AG09309 (cell line): Measurements from ENCODE around the gene TRPC1.
"Not testable (repeated sequence)": the region's sequence is repeated elsewhere in the genome, so short reads cannot be mapped to it uniquely, and the experiment has no call there.

Experiments used
- DNase-seq: peaks from one replicate; pipeline ENCODE4 v3.0.0-alpha.2; 2010; ENCODE audit warnings: low read depth
- H3K4me3 ChIP-seq: 2 replicates; pipeline ENCODE4 v1.5.1; 2011; ENCODE audit warnings: mild to moderate bottlenecking, low read depth, low read length, moderate library complexity; ENCODE audit not compliant: control insufficient read depth
- TF ChIP-seq, protein P1 (sequence below): IDR thresholded peaks from 2 replicates; pipeline ENCODE4 v1.5.1; 2011; ENCODE audit warnings: mild to moderate bottlenecking, low read depth, low read length, inconsistent platforms; ENCODE audit not compliant: insufficient read depth, control insufficient read depth; ENCODE audit errors: missing control alignments

Gene TRPC1

DNA sequence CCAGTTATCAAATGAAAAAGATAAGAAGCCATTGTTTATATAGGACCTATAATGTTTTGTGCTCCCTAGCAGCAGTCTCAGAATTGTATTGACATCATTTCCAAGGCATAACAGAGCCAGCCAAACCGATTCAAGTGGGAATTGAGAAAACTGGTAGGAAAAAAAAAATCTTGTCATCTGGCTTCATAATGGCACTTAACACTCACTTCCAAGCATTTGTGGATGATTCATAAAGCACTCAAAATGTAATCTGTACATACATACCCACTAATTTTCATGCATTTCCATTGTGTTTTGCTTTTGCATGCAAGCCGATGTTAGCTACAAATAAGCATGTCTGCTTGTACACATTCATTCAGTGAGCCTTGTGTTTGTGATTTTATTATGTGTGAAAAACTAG is 18.6 kb upstream of the TRPC1 start:
- TF ChIP-seq, protein P1, sequence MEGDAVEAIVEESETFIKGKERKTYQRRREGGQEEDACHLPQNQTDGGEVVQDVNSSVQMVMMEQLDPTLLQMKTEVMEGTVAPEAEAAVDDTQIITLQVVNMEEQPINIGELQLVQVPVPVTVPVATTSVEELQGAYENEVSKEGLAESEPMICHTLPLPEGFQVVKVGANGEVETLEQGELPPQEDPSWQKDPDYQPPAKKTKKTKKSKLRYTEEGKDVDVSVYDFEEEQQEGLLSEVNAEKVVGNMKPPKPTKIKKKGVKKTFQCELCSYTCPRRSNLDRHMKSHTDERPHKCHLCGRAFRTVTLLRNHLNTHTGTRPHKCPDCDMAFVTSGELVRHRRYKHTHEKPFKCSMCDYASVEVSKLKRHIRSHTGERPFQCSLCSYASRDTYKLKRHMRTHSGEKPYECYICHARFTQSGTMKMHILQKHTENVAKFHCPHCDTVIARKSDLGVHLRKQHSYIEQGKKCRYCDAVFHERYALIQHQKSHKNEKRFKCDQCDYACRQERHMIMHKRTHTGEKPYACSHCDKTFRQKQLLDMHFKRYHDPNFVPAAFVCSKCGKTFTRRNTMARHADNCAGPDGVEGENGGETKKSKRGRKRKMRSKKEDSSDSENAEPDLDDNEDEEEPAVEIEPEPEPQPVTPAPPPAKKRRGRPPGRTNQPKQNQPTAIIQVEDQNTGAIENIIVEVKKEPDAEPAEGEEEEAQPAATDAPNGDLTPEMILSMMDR, result no peak
- no peak for DNase-seq
- H3K4me3 ChIP-seq, result no peak overlapping the region

DNA sequence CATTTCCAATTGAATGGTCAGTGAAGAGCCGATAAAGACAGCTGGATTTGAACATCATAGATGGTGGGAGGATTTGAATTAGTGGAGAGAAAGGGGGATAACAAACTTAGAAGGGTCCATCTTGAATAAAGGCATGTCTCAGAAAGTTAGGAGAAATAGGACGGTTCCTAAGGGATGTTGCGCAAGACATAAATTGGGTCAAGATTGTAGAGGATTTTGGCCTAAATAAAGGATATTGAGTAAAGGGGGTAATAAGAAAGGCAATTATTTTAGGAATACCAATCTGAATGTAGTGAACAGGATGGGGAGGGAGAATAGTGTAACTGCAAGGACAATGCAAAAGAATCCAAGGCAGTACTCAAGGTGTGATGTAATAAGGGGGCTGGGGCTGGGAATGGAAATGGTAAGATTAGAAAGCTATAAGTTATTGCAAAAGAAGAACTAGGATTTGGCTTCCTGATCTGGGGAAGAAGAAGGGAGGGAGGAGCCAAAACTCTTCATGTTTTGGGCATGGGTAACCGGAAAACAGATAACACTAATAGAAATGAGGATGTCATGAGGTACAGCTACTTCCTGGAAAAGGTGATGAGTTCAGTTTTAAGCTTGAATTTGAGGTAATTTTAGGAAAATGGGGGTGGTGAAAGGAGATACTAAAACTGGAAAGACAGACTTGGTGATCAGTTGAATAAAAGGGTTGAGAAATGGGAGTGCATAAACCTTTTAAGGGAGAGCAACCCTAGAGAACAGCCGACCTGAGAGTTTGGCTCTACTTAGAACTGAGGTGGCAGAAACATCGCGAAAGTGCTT is 17.3 kb upstream of the TRPC1 start:
- DNase-seq, result no peak
- TF ChIP-seq, protein P1, result no peak

DNA sequence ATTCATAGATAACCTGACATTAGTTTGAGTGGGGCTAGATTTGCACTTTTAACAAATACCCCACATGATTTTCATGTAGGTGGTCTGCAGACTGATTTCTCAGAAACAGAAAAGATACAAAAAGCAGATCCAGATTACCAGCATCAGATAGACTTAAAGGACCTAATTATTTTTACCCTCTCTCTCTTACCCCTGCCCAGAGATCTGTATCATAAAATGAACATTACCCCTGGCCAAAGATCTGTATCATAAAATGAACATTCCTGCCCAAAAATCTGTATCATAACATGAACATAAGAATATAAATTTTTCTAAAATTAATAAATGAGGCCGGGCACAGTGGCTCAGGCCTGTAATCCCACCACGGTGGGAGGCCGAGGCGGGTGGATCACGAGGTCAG is 14.6 kb upstream of the TRPC1 start:
- no peak for DNase-seq
- TF ChIP-seq, protein P1, result no peak

More for the DNA sequence above, 17.3 kb upstream of the TRPC1 start:
- no peak overlapping the region for H3K4me3 ChIP-seq

GRCh38 chr3:142714882-142715281 is 9.0 kb upstream of the TRPC1 start:
- H3K4me3 ChIP-seq, DNase-seq: not testable (repeated sequence)

More for the DNA sequence above, 14.6 kb upstream of the TRPC1 start:
- H3K4me3 ChIP-seq, result no peak overlapping the region

DNA sequence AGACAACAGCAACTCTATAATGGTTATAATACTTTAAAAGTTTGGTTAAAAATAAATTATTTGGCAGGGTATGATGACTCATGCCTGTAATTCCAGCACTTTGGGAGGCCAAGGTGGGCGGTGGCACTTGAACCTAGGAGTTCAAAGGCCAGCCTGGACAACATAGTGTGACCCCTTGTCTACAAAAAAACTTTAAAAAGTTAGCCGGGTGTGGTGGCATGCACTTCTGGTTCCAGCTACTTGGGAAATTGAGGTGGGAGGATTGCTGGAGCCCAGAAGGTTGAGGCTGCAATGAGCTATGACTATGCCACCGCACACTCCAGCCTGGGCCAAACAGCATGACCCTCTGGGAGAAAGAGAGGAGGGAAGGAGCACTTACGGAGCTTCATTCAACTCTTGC is 7.7 kb upstream of the TRPC1 start:
- TF ChIP-seq, protein P1, result no peak
- no peak for DNase-seq
- no peak overlapping the region for H3K4me3 ChIP-seq

- TF ChIP-seq, protein P1, result no peak
- H3K4me3 ChIP-seq, result peak overlapping the region; percentile 99
- no peak for DNase-seq
Observed at GRCh38 chr3:142723665-142723967, 218 bp upstream of the TRPC1 start.

GRCh38 chr3:142724682-142725356 is 985 bp downstream of the TRPC1 start:
- TF ChIP-seq, protein P1, result no peak
- no peak for DNase-seq
- H3K4me3 ChIP-seq, result peak overlapping the region; percentile 99
